Choroid plexus epithelial cell (primary cell): Measurements from ENCODE around the gene TCEA2.

Source experiments
- DNase-seq: peaks from one replicate; pipeline ENCODE4 v3.0.0-alpha.2; 2010; ENCODE audit warnings: low read depth
- H3K4me3 ChIP-seq: 2 replicates; pipeline ENCODE4 v1.5.1; 2011; ENCODE audit warnings: low read depth, mild to moderate bottlenecking, control low read depth, low read length, moderate library complexity
- TF ChIP-seq, protein P1 (sequence below): conservative IDR thresholded peaks from 2 replicates; pipeline ENCODE4 v1.5.1; 2011; ENCODE audit warnings: low read depth, mild to moderate bottlenecking, control low read depth, inconsistent platforms, low read length, moderate library complexity

The TCEA2 gene

DNA sequence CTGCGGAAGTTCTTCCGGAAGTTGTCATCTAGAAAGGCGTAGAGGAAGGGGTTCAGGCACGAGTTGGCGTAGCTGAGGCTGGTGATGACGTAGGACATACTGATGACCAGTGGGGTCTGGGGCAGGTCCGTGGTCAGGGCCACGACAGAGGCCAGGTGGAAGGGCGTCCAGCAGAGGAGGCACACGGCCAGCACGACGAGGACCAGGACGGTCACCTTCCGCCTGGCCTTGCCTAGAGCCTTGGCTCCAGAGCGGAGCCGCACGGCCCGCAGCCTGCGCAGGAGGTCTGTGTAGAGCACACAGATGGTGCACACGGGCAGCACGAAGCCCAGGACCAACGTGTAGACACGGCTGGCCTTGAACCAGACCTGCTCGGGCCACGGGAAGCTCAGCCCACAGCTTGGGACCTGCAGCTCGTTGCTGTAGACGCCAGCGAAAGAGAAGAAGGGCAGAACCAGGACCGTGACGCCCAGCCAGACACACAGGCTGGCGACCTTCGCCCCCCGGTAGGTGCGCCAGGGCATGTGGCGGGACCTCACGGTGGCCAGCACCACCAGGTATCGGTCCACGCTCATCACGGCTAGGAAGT lies 42.9 kb downstream of the TCEA2 start:
- no peak overlapping the region for H3K4me3 ChIP-seq
- TF ChIP-seq, protein P1, sequence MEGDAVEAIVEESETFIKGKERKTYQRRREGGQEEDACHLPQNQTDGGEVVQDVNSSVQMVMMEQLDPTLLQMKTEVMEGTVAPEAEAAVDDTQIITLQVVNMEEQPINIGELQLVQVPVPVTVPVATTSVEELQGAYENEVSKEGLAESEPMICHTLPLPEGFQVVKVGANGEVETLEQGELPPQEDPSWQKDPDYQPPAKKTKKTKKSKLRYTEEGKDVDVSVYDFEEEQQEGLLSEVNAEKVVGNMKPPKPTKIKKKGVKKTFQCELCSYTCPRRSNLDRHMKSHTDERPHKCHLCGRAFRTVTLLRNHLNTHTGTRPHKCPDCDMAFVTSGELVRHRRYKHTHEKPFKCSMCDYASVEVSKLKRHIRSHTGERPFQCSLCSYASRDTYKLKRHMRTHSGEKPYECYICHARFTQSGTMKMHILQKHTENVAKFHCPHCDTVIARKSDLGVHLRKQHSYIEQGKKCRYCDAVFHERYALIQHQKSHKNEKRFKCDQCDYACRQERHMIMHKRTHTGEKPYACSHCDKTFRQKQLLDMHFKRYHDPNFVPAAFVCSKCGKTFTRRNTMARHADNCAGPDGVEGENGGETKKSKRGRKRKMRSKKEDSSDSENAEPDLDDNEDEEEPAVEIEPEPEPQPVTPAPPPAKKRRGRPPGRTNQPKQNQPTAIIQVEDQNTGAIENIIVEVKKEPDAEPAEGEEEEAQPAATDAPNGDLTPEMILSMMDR, result no peak
- DNase-seq, result no peak

DNA sequence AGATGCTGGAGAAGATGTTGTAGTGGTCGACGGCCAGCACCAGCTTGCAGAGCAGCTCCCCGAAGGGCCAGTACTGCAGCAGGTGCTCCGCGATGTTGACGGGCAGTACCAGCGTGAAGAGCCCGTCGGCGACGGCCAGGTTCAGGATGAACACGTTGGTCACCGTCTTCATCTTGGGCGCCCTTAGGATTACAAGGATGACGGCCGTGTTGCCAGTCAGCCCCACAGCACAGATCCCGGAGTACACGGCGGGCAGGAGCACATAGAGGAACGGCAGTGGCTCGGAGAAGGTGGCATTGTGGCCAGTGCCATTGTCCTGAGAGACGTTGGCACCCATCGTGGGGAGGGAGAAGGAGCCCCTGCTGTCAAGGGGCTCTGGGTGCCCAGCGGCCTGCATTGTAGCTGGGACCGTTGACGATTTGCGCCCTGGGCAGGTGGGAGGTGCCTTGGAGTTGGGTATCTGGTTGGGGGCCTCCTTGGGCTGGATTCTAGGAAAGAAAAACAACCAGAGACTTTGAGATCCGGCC lies 43.5 kb downstream of the TCEA2 start:
- H3K4me3 ChIP-seq, result no peak overlapping the region
- no peak for DNase-seq
- TF ChIP-seq, protein P1, result no peak

DNA sequence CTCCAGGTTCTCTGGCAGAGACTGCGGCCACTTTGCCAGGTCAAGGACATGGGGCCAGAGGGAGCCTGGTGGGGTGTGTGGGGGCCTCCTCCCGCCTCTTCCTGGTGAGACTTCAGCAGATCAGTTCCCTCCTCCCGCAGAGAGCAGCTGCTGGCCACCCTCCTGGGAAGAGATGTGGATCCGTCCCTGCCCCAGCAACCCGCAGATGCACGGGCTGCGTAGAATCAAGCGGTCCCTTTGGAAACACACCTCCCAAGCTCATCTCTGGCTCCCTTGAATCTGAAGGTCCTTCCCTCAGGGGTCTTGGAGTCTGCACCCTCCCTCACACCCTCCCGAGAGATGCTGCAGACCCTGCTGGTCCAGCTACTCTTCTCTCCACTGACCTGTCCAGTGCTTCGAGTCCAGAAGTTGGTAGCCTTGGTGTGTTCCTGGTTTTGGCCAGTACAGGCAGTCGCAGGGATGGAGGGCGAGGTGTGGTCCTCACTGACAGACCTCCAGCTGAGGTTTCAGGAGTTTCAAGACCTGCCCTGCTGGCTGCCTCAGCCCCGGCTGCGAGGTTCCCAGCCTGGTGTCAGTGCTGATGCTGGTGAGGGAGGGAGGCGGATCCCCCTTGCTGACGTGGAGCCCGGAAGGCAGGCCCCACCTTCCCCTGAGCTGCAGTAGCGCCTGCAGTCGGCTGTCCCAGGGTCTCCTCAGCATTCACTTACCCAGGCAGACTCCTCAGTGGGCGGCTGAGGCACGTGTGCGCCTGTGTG lies 44.2 kb downstream of the TCEA2 start, which contains the start of gene NPBWR2:
NPBWR2 (minus strand) TSS at position 585 of the 755 bp plus-strand sequence. CDS start 734 bp downstream, outside the sequence.
- TF ChIP-seq, protein P1, result no peak
- no peak for DNase-seq

DNA sequence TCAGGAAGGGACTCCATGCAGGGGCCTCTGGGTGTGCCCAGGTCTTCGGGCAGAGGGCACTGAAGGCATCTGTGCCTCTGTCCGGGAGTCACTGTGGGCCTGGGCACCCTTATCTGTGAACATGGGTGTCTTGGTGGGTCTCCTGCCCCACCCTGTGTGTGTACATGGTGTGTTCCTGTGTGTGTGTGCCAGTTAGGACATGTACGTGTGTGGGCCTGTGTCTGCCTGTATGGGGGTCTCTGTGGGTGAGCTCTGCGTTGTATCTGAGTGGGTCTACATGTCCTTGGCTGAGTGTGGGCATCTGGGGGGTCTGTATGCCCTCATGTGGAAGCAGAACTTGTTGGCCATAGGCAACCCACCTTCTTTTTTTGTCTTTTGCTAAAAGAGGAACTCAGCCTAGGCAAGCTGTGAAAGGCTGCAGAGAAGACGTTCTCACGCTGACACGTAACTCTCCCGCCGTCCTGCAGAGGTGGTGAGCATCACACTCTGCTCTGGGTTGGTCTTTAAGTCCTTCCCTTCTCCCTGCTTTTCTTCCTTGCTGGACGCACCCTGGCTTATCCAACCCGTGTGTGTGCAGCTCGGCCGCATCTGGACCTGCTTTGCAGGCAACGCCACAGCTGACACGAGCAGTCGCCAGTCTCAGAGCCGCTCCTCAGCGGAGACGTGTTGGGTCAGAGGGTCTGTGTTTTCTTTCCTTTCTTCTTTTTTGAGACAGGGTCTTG lies 44.9 kb downstream of the TCEA2 start:
- H3K4me3 ChIP-seq, result no peak overlapping the region
- no peak for DNase-seq
- TF ChIP-seq, protein P1, result no peak

More for the DNA sequence above, 44.2 kb downstream of the TCEA2 start, which contains the start of gene NPBWR2:
- H3K4me3 ChIP-seq, result no peak within 1 kb of the TSS

DNA sequence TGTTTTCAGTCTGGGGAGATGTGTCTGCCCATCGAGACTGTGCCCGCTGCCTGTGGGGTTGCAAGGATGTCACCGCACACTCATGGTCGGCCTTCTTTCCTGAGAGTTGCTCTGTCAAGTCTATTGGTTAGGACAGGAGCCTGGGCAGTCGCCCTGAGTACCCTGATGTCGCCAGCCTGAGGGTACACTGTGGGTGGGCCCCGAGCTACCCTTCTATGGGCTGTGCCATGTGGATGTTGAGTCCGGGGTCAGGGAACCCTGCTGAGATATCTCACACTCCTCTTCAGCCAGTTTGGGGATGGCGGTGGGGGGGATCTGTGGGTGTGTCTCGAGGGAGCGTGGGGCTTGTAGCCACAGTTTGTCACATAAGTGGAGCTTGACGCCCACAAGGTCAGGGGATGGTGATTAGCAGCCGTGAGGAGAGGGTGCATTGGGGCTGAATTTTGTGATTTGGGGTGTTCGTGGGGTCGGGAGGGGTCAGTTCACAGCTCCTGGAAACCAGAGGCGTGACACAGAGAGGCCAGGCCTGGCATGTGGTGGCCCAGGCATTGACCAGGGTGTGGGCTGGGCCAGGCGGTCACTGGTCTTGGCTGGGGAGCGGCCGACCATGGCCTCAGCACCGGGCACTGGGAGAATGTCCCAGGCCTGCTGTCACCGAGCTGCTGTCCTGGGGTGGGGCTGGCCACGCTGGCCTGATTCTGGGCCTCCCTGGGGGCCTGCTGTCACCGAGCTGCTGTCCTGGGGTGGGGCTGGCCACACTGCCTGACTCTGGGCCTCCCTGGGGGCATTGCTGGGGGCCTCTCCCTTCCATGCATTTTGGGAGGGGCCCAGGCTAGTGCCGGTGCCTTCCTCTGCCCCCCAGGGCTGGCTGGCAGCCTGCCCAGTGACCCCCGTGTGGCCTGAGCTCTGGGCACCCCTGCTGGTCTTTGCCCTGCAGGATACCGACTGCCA lies 46.0 kb downstream of the TCEA2 start:
- TF ChIP-seq, protein P1, result no peak
- DNase-seq, result no peak
- no peak overlapping the region for H3K4me3 ChIP-seq

DNA sequence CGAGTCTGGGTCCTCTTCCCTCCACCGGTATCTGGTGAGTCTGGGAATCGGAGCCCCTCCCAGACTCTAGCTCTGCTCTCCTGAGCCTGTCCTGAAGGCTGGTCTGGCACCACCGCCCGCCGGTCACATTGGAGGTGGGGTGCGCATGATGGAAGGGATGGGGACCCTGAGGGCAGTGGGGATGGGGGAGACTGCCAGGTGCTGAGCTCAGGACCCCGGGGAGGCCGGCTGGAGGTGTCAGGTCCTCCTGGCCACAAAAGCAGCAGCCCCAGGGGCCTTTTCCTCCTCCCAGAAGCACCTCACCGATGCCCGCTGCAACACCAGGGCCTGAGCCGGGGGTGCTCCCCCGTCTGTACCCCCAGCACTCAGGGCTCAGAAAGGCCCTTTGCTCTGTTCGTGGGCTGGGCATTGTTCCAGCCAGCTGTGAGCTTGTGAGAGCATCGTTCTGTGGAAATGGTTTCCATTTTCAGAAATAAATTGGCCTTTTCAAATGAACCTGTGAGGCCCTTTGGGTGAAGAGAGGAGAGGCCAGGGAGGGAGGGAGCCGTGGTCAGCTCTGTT lies 46.9 kb downstream of the TCEA2 start:
- TF ChIP-seq, protein P1, result no peak
- H3K4me3 ChIP-seq, result no peak overlapping the region
- no peak for DNase-seq
